ENCODE measurements around the gene TFCP2L1. TPM values are rescaled to one million over a fixed set of nuclear protein-coding genes. Genes with fewer than 3 reads are reported as not detected.

Gene TFCP2L1
- total RNA-seq, 1 donor from 2014 or later: 0.14 TPM

GRCh38 chr2:121246704-121247255, 38.2 kb downstream of the TFCP2L1 start:
- Histone ChIP-seq H3K27me3 (ENCODE audit: low read depth) (peaks cover 7% of the 10 kb centered on the region), H3K27ac (replicated peaks) (no peak overlapping the region), H3K4me1 (no peaks in the 10 kb centered on the region), H3K9me3 (replicated peaks) (no peaks in the 10 kb centered on the region), H3K36me3 (no peaks in the 10 kb centered on the region), H3K4me3 (no peak overlapping the region)
- DNase-seq: no peak
- intact Hi-C loops (cut with micrococcal nuclease): no loop called here
- TF ChIP-seq CTCF (IDR thresholded peaks at IDR 0.05; ENCODE audit: borderline replicate concordance): no peak

- Histone ChIP-seq H3K9me3 (replicated peaks) (no peaks in the 10 kb centered on the region), H3K27me3 (ENCODE audit: low read depth) (peaks cover 12% of the 10 kb centered on the region), H3K27ac (replicated peaks) (no peak overlapping the region), H3K4me3 (no peak overlapping the region), H3K36me3 (no peaks in the 10 kb centered on the region), H3K4me1 (no peaks in the 10 kb centered on the region)
- intact Hi-C loops (cut with micrococcal nuclease): no loop called here
- no peak for TF ChIP-seq CTCF (IDR thresholded peaks at IDR 0.05; ENCODE audit: borderline replicate concordance)
- DNase-seq: no peak
These were observed 39.1 kb downstream of the TFCP2L1 start for GRCh38 chr2:121245913-121246312.

GRCh38 chr2:121245120-121245820, 39.7 kb downstream of the TFCP2L1 start:
- no peak for TF ChIP-seq CTCF (IDR thresholded peaks at IDR 0.05; ENCODE audit: borderline replicate concordance)
- no peak for DNase-seq
- H3K4me3 ChIP-seq: no peak overlapping the region

GRCh38 chr2:121244616-121245015, 40.4 kb downstream of the TFCP2L1 start:
- no peak for TF ChIP-seq CTCF (IDR thresholded peaks at IDR 0.05; ENCODE audit: borderline replicate concordance)
- no peak for DNase-seq

More at GRCh38 chr2:121245120-121245820, 39.7 kb downstream of the TFCP2L1 start:
- intact Hi-C loops (cut with micrococcal nuclease): no loop called here
- Histone ChIP-seq H3K9me3 (replicated peaks) (no peaks in the 10 kb centered on the region), H3K4me1 (no peaks in the 10 kb centered on the region), H3K36me3 (no peaks in the 10 kb centered on the region), H3K27ac (replicated peaks) (no peak overlapping the region), H3K27me3 (ENCODE audit: low read depth) (peaks cover 12% of the 10 kb centered on the region)

GRCh38 chr2:121243821-121244460, 41.1 kb downstream of the TFCP2L1 start:
- no peaks in the 10 kb centered on the region for H3K9me3 ChIP-seq (replicated peaks)
- no peaks in the 10 kb centered on the region for H3K4me1 ChIP-seq
- intact Hi-C loops (cut with micrococcal nuclease): no loop called here
- H3K27me3 ChIP-seq (ENCODE audit: low read depth): peaks cover 17% of the 10 kb centered on the region
- H3K36me3 ChIP-seq: no peaks in the 10 kb centered on the region
- no peak for DNase-seq
- no peak overlapping the region for H3K27ac ChIP-seq (replicated peaks)
- TF ChIP-seq CTCF (IDR thresholded peaks at IDR 0.05; ENCODE audit: borderline replicate concordance): no peak
- H3K4me3 ChIP-seq: no peak overlapping the region

More at GRCh38 chr2:121244616-121245015, 40.4 kb downstream of the TFCP2L1 start:
- H3K9me3 ChIP-seq (replicated peaks): no peaks in the 10 kb centered on the region
- H3K4me1 ChIP-seq: no peaks in the 10 kb centered on the region
- H3K27me3 ChIP-seq (ENCODE audit: low read depth): peaks cover 12% of the 10 kb centered on the region
- H3K36me3 ChIP-seq: no peaks in the 10 kb centered on the region
- H3K27ac ChIP-seq (replicated peaks): no peak overlapping the region
- H3K4me3 ChIP-seq: no peak overlapping the region
- intact Hi-C loops (cut with micrococcal nuclease): no loop called here

Measured in left ventricle myocardium inferior (tissue), 1 donor.